SU-DHL-6 (cell line): ENCODE measurements around the gene WWOX.

Experiments
- CTCF ChIP-seq: fragments of 200-600 bp; sonication (generic); IDR thresholded peaks from one replicate; pipeline ENCODE4 v1.5.1; 2017; ENCODE audit warnings: antibody characterized with exemption, mild to moderate bottlenecking, low read length, moderate library complexity; ENCODE audit not compliant: insufficient read depth, poor library complexity, severe bottlenecking
- EZH2phosphoT487 ChIP-seq: fragments of 200-600 bp; sonication (generic), shearing (Covaris generic); conservative IDR thresholded peaks from 2 replicates; pipeline ENCODE4 v1.6.1; 2018; ENCODE audit warnings: mild to moderate bottlenecking, antibody characterized with exemption, low read length, moderate library complexity, mixed read lengths

GRCh38 chr16:78675951-78676792 lies 576.7 kb downstream of the WWOX start:
- TF ChIP-seq CTCF (no peak), EZH2phosphoT487 (no peak)
